IPS DF 6.9 (cell line): ENCODE measurements around the gene RAD23B.
"Not testable (repeated sequence)": the region's sequence is repeated elsewhere in the genome, so short reads cannot be mapped to it uniquely, and the experiment has no call there.

Experiments
- DNase-seq: peaks from one replicate; pipeline ENCODE4 v3.0.0-alpha.2; 2013; ENCODE audit warnings: low read depth, low spot score
- H3K27ac ChIP-seq: one replicate; pipeline ENCODE4 v1.5.1; 2013; ENCODE audit warnings: low read length, control low read depth
- H3K27me3 ChIP-seq: 2 replicates; pipeline ENCODE4 v1.6.1; 2013; ENCODE audit warnings: mild to moderate bottlenecking, low read length; ENCODE audit not compliant: control insufficient read depth, insufficient read depth
- H3K36me3 ChIP-seq: 2 replicates; pipeline ENCODE4 v1.6.1; 2013; ENCODE audit warnings: low read length; ENCODE audit not compliant: control insufficient read depth, insufficient read depth
- H3K4me1 ChIP-seq: 2 replicates; pipeline ENCODE4 v1.6.1; 2013; ENCODE audit warnings: low read length; ENCODE audit not compliant: control insufficient read depth, insufficient read depth
- H3K4me3 ChIP-seq: 2 replicates; pipeline ENCODE4 v1.5.1; 2013; ENCODE audit warnings: mild to moderate bottlenecking, low read length
- H3K9me3 ChIP-seq: 2 replicates; pipeline ENCODE4 v1.6.1; 2013; ENCODE audit warnings: low read length, inconsistent platforms; ENCODE audit not compliant: control insufficient read depth, insufficient read depth
- WGBS: extraction: QIAGEN DNeasy Blood & Tissue Kit; methylation state at CpG from one replicate; pipeline ENCODE4 v1.1.7; 2013; ENCODE audit warnings: mixed read lengths, missing lambda C conversion rate; ENCODE audit not compliant: insufficient read length, insufficient coverage; 5-methylcytosine and 5-hydroxymethylcytosine counted together

The RAD23B gene

GRCh38 chr9:107293543-107294085, 10.5 kb downstream of the RAD23B start:
- no CpG with 5 or more reads among the region's 6 CpGs for WGBS
- H3K36me3 ChIP-seq = no peaks in the 10 kb centered on the region
- no peak overlapping the region for H3K4me3 ChIP-seq
- H3K9me3 ChIP-seq = no peaks in the 10 kb centered on the region
- H3K27me3 ChIP-seq = no peaks in the 10 kb centered on the region
- H3K4me1 ChIP-seq = peaks cover 2% of the 10 kb centered on the region; the same call in 1 of the 2 replicates
- no peak overlapping the region for H3K27ac ChIP-seq
- DNase-seq = no peak

- Histone ChIP-seq H3K4me3 (no peak overlapping the region), H3K27ac (no peak overlapping the region), H3K27me3 (no peaks in the 10 kb centered on the region), H3K4me1 (peaks cover 2% of the 10 kb centered on the region; the same call in 1 of the 2 replicates), H3K9me3 (no peaks in the 10 kb centered on the region), H3K36me3 (no peaks in the 10 kb centered on the region)
- no peak for DNase-seq
- WGBS = no CpG with 5 or more reads among the region's 4 CpGs
Observed at GRCh38 chr9:107294756-107295155, 11.7 kb downstream of the RAD23B start.

DNA sequence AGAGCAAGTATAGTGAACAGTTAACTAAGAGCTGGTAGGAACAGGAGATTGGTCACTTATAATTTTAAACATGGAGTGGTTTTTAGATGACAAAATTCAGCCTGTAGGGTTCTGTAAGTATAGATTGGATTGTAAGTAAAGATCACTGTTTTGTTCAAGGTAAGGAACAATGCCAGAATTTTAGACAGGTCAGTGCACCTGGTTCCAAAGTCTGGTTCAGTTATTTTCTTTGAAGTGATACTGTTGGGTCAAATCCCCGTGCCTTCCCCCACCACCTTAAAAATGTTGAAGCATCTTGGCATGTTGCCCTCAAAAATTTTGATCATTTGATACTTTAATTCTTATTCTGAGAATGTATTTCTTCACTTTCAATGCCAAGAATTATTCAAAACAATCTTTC, 12.9 kb downstream of the RAD23B start:
- no peak for DNase-seq
- Histone ChIP-seq H3K4me3 (no peak overlapping the region), H3K27me3 (no peaks in the 10 kb centered on the region), H3K36me3 (no peaks in the 10 kb centered on the region), H3K9me3 (no peaks in the 10 kb centered on the region), H3K4me1 (peaks cover 2% of the 10 kb centered on the region; the same call in 1 of the 2 replicates), H3K27ac (no peak overlapping the region)
- no CpG with 5 or more reads among the region's 1 CpG for WGBS

DNA sequence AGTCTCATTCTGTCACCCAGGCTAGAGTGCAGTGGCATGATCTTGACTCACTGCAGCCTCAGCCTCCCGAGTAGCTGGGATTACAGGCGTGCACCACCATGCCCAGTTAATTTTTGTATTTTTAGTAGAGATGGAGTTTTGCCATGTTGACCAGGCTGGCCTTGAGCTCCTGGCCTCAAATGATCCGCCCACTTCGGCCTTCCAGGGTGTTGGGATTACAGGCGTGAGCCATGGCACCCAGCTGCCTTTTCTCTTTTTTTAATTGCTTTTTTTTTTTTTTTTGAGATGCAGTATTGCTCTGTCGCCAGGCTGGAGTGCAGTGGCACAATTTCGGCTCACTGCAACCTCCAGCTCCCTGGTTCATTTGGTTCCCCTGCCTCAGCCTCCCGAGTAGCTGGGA, 13.5 kb downstream of the RAD23B start:
- H3K4me3 ChIP-seq, H3K4me1 ChIP-seq, H3K27ac ChIP-seq, H3K9me3 ChIP-seq, H3K27me3 ChIP-seq, H3K36me3 ChIP-seq, DNase-seq: not testable (repeated sequence)
- no CpG with 5 or more reads among the region's 8 CpGs for WGBS

GRCh38 chr9:107299437-107299836, 16.4 kb downstream of the RAD23B start:
- Histone ChIP-seq H3K9me3 (no peaks in the 10 kb centered on the region), H3K27me3 (no peaks in the 10 kb centered on the region), H3K4me3 (no peak overlapping the region), H3K27ac (no peak overlapping the region), H3K36me3 (no peaks in the 10 kb centered on the region), H3K4me1 (no peaks in the 10 kb centered on the region; the same call in 1 of the 2 replicates)
- no CpG with 5 or more reads among the region's 1 CpG for WGBS
- DNase-seq = no peak

- no peak for DNase-seq
- no peak overlapping the region for H3K27ac ChIP-seq
- H3K27me3 ChIP-seq = no peaks in the 10 kb centered on the region
- no peak overlapping the region for H3K4me3 ChIP-seq
- no CpG with 5 or more reads among the region's 2 CpGs for WGBS
- H3K36me3 ChIP-seq = peaks cover 8% of the 10 kb centered on the region; the same call in 1 of the 2 replicates
- no peaks in the 10 kb centered on the region for H3K9me3 ChIP-seq
- H3K4me1 ChIP-seq = no peaks in the 10 kb centered on the region
Observed at GRCh38 chr9:107306308-107306707, 23.2 kb downstream of the RAD23B start.

DNA sequence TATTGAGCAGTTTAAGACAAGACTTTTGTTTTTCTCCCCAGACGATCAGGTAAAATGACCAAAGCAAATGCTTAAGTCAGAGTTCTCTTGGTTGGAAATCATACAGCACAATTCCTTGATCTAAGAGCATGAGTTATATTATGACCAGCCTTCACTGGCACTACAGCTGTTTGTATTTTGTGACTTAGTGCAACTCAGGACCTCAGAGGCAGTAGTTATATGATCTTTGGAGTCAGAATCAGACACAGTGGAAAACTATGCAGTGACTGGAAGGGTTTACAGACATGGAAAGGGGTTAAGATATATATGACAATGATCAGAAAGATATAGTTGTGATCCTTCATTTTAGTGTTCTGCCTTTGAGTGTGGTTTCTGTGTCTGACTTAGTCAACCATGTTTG, 24.3 kb downstream of the RAD23B start:
- H3K36me3 ChIP-seq = peaks cover 9% of the 10 kb centered on the region; the same call in 1 of the 2 replicates
- no peak for DNase-seq
- H3K27me3 ChIP-seq = no peaks in the 10 kb centered on the region
- no peaks in the 10 kb centered on the region for H3K4me1 ChIP-seq
- H3K27ac ChIP-seq = no peak overlapping the region
- H3K9me3 ChIP-seq = no peaks in the 10 kb centered on the region
- no peak overlapping the region for H3K4me3 ChIP-seq
- no CpG with 5 or more reads among the region's 1 CpG for WGBS

GRCh38 chr9:107308461-107308860, 25.4 kb downstream of the RAD23B start:
- no CpG with 5 or more reads among the region's 1 CpG for WGBS
- H3K27ac ChIP-seq = no peak overlapping the region
- peaks cover 10% of the 10 kb centered on the region; the same call in 1 of the 2 replicates for H3K36me3 ChIP-seq

GRCh38 chr9:107309271-107309670, 26.2 kb downstream of the RAD23B start:
- DNase-seq = no peak
- no peak overlapping the region for H3K27ac ChIP-seq
- peaks cover 10% of the 10 kb centered on the region; the same call in 1 of the 2 replicates for H3K36me3 ChIP-seq
- H3K9me3 ChIP-seq = no peaks in the 10 kb centered on the region
- no peaks in the 10 kb centered on the region for H3K4me1 ChIP-seq
- no peaks in the 10 kb centered on the region for H3K27me3 ChIP-seq
- no peak overlapping the region for H3K4me3 ChIP-seq
- no CpG with 5 or more reads among the region's 5 CpGs for WGBS

More at GRCh38 chr9:107308461-107308860, 25.4 kb downstream of the RAD23B start:
- Histone ChIP-seq H3K9me3 (no peaks in the 10 kb centered on the region), H3K27me3 (no peaks in the 10 kb centered on the region), H3K4me1 (no peaks in the 10 kb centered on the region), H3K4me3 (no peak overlapping the region)
- no peak for DNase-seq

GRCh38 chr9:107312376-107313050, 29.4 kb downstream of the RAD23B start:
- peaks cover 6% of the 10 kb centered on the region; the same call in 1 of the 2 replicates for H3K36me3 ChIP-seq
- H3K9me3 ChIP-seq = no peaks in the 10 kb centered on the region
- peaks cover 1% of the 10 kb centered on the region; the same call in 1 of the 2 replicates for H3K4me1 ChIP-seq
- WGBS = no CpG with 5 or more reads among the region's 8 CpGs
- no peak overlapping the region for H3K27ac ChIP-seq
- H3K27me3 ChIP-seq = no peaks in the 10 kb centered on the region
- H3K4me3 ChIP-seq = no peak overlapping the region
- no peak for DNase-seq
